Panc1 (cell line): ENCODE measurements around the gene SYT17. TPM values are rescaled to one million over a fixed set of nuclear protein-coding genes. Genes with fewer than 3 reads are reported as not detected.

Experiments
- ATAC-seq: fragments of 200-7000 bp; cut with Tn5 transposase; 2 replicates; pipeline ENCODE4 v1.9.1; 2020; ENCODE audit warnings: mild to moderate bottlenecking, moderate library complexity
- BruUV-seq: library from RNA; stranded (reverse); fragments of 400-500 nt; replicated peaks from 2 replicates; lab custom pipeline; 2021; lab: Mats Ljungman, UMichigan
- CTCF ChIA-PET: fragments of 300-600 bp; sonication (Branson Sonifier 250); formaldehyde crosslinking; loops from one replicate; lab custom pipeline; 2022; ENCODE audit warnings: antibody characterized with exemption; lab: Charles Lee
- POLR2A ChIA-PET: fragments of 300-600 bp; sonication (Branson Sonifier 250); formaldehyde crosslinking; loops from one replicate; lab custom pipeline; 2022; ENCODE audit warnings: antibody characterized with exemption; lab: Charles Lee
- DNase-seq: peaks from one replicate; pipeline ENCODE4 v3.0.0-alpha.2; 2010; ENCODE audit warnings: low read depth, low spot score
- H3K27ac ChIP-seq: 2 replicates; pipeline ENCODE4 v1.5.1; 2011; ENCODE audit warnings: mild to moderate bottlenecking, low read length, inconsistent platforms
- H3K27me3 ChIP-seq: fragments of 200-500 bp; sonication (Bioruptor generic); 2 replicates; pipeline ENCODE4 v1.6.0; 2014; ENCODE audit warnings: low read length, inconsistent platforms; ENCODE audit not compliant: control insufficient read depth, insufficient read depth
- H3K36me3 ChIP-seq: fragments of 200-500 bp; sonication (Bioruptor generic); 2 replicates; pipeline ENCODE4 v1.5.1; 2014; ENCODE audit warnings: inconsistent platforms, mild to moderate bottlenecking, low read length, moderate library complexity; ENCODE audit not compliant: control insufficient read depth, insufficient read depth
- H3K4me1 ChIP-seq: 2 replicates; pipeline ENCODE4 v1.5.1; 2011; ENCODE audit warnings: inconsistent platforms, mild to moderate bottlenecking, low read length, moderate library complexity; ENCODE audit not compliant: control insufficient read depth, insufficient read depth
- H3K4me3 ChIP-seq, 2 experiments: 2 replicates each; pipeline ENCODE4 v1.5.1; 2011 to 2012; ENCODE audit warnings: low read depth in 2 of 2, low read length in 2 of 2, mild to moderate bottlenecking in 2 of 2, inconsistent platforms in 1 of 2, moderate library complexity in 1 of 2
- H3K9me3 ChIP-seq: fragments of 200-500 bp; sonication (Bioruptor generic); 2 replicates; pipeline ENCODE4 v1.5.1; 2014; ENCODE audit warnings: low read depth, mild to moderate bottlenecking, inconsistent platforms, low read length, moderate library complexity; ENCODE audit not compliant: control insufficient read depth, insufficient read depth
- CTCF ChIP-seq: fragments of 450-650 bp; IDR thresholded peaks from 2 replicates; pipeline ENCODE4 v1.5.1; 2017; ENCODE audit warnings: mild to moderate bottlenecking
- POLR2AphosphoS5 ChIP-seq: IDR thresholded peaks from 2 replicates; pipeline ENCODE4 v1.6.1; 2012; ENCODE audit warnings: mild to moderate bottlenecking, low read depth, low read length, moderate library complexity
- REST ChIP-seq, 2 experiments: IDR thresholded peaks; 2 replicates each; pipeline ENCODE4 v1.6.1; 2011 to 2012; ENCODE audit warnings: low read depth in 2 of 2, control low read depth in 1 of 2, low read length in 1 of 2, mild to moderate bottlenecking in 1 of 2, moderate library complexity in 1 of 2; ENCODE audit not compliant: insufficient read depth in 1 of 2
- SIN3A ChIP-seq: IDR thresholded peaks from 2 replicates; pipeline ENCODE4 v1.6.1; 2012; ENCODE audit warnings: low read depth, mild to moderate bottlenecking, low read length, moderate library complexity, borderline replicate concordance; ENCODE audit not compliant: insufficient read depth
- TCF7L2 ChIP-seq: IDR thresholded peaks from 2 replicates; pipeline ENCODE4 v1.6.1; 2011; ENCODE audit warnings: mild to moderate bottlenecking, low read depth, low read length, inconsistent platforms
- in situ Hi-C: cut with HindIII; loops from 2 replicates; pipeline ENCODE4 v1.10.0; 2016; ENCODE audit warnings: low sequenced_read_pairs, low pct_unique_long_range_greater_than_20kb
- intact Hi-C: fragments of 100-400 bp; cut with micrococcal nuclease; formaldehyde crosslinking; loops from one replicate; pipeline ENCODE4 v1.10.0; 2022; ENCODE audit not compliant: unreplicated experiment
- total RNA-seq: library from RNA; stranded (reverse); gene quantifications from one replicate; pipeline ENCODE4 v1.2.1, GENCODE V29; 2021; ENCODE audit not compliant: unreplicated experiment

The SYT17 gene
- total RNA-seq, 1 experiment from 2014 or later, result 5.4 TPM

- no peaks in the 10 kb centered on the region for H3K9me3 ChIP-seq
- no peak overlapping the region for H3K27ac ChIP-seq
- no peaks in the 10 kb centered on the region for H3K4me1 ChIP-seq
- TF ChIP-seq CTCF (no peak), SIN3A (no peak), REST (IDR thresholded peaks at IDR 0.05; ENCODE audit: insufficient read depth in 1 of 2, low read depth in 2 of 2, low read length in 1 of 2) (no peak), POLR2AphosphoS5 (no peak), TCF7L2 (no peak)
- in situ Hi-C loops (no loop called here), intact Hi-C loops (no loop called here)
- no peaks in the 10 kb centered on the region for H3K27me3 ChIP-seq
- peak; percentile 59; the same call in 1 of the 2 replicates for ATAC-seq
- DNase-seq, result no peak
- POLR2A ChIA-PET, result no interaction called here
- H3K4me3 ChIP-seq, result no peak overlapping the region
- CTCF ChIA-PET, result interaction anchor here (0.5 kb wide), 1 partner anchor 107 kb away, joined by 4 read pairs; no protein-coding TSS in a partner anchor
- no TSS peak for BruUV-seq
- H3K36me3 ChIP-seq, result no peaks in the 10 kb centered on the region
Measured at GRCh38 chr16:19210280-19210924, 42.4 kb downstream of the SYT17 start.

- no peak for ATAC-seq
- H3K4me3 ChIP-seq, result no peak overlapping the region
- no peak overlapping the region for H3K27ac ChIP-seq
- TF ChIP-seq SIN3A (no peak), REST (IDR thresholded peaks at IDR 0.05; ENCODE audit: insufficient read depth in 1 of 2, low read depth in 2 of 2, low read length in 1 of 2) (no peak), POLR2AphosphoS5 (no peak), TCF7L2 (no peak), CTCF (no peak)
- no peaks in the 10 kb centered on the region for H3K4me1 ChIP-seq
- CTCF ChIA-PET, result no interaction called here
- H3K9me3 ChIP-seq, result no peaks in the 10 kb centered on the region
- no peaks in the 10 kb centered on the region for H3K27me3 ChIP-seq
- DNase-seq, result no peak
- no peaks in the 10 kb centered on the region for H3K36me3 ChIP-seq
- POLR2A ChIA-PET, result no interaction called here
- in situ Hi-C loops (no loop called here), intact Hi-C loops (no loop called here)
- BruUV-seq, result no TSS peak
Measured at GRCh38 chr16:19210968-19211367, 42.9 kb downstream of the SYT17 start.
